T47D (cell line): ENCODE measurements around the gene FFAR4.
A peak's percentile ranks its signal among the peaks of the same experiment; 100 is the strongest.
"Not testable (repeated sequence)": the region's sequence is repeated elsewhere in the genome, so short reads cannot be mapped to it uniquely, and the experiment has no call there.

ENCODE experiments used
- DNase-seq, 2 experiments: peaks; one replicate each; pipeline versions ENCODE4 v3.0.0 to v3.0.0-alpha.2; 2011 to 2012; ENCODE audit warnings: low read depth in 1 of 2, low spot score in 1 of 2
- JUND ChIP-seq: IDR thresholded peaks from 2 replicates; pipeline ENCODE4 v1.6.1; 2012; ENCODE audit warnings: low read depth
- in situ Hi-C: cut with HindIII; loops from 2 replicates; pipeline ENCODE4 v1.10.0; 2016; ENCODE audit warnings: low sequenced_read_pairs, low pct_unique_long_range_greater_than_20kb

FFAR4 gene

GRCh38 chr10:93566435-93567276 lies at the start of gene FFAR4:
Gene FFAR4, plus strand, starts transcription at chr10:93566665. Its CDS starts 56 bp downstream, at chr10:93566721.
- in situ Hi-C loops, result no loop called here
- TF ChIP-seq JUND, result no peak

DNA sequence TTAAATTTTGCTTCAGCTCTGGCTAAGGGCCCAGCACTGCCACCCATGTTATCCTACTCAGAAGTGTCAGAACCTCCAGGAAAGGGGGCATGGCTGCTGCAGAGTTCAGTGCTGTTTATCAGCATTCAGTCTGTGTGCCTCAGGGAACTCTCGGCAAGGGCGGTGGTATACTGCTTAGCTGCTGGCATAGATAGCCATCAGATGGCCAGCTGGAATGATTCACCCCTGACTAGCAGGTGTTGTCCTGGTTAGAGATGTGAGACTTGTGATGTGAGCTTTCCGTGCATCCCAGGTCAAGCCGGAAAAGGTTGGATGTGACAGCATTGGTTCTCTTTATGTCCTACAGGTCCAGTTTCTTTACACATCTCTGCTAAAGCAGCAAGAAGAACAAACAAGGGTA lies 47.9 kb upstream of the FFAR4 start:
- DNase-seq, result no peak
- in situ Hi-C loops, result no loop called here
- no peak for TF ChIP-seq JUND

More at GRCh38 chr10:93566435-93567276, at the start of gene FFAR4:
- DNase-seq, result peak; percentile 80 to 82

- TF ChIP-seq JUND, result no peak
- in situ Hi-C loops, result no loop called here
- DNase-seq, result no peak
Observed at GRCh38 chr10:93535293-93535692, 31.2 kb upstream of the FFAR4 start.

DNA sequence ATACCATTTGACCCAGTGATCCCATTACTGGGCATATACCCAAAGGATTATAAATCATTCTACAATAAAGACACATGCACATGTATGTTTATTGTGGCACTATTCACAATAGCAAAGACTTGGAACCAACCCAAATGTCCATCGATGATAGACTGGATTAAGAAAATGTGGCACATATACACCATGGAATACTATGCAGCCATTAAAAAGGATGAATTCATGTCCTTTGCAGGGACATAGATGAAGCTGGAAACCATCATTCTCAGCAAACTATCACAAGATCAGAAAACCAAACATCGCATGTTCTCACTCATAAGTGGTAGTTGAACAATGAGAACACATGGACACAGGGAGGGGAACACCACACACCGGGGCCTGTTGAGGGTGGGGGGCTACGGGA lies 25.6 kb upstream of the FFAR4 start:
- DNase-seq, in situ Hi-C loops: not testable (repeated sequence)

- DNase-seq, result peak in 1 of 2 experiments; percentile 64
- no peak for TF ChIP-seq JUND
- in situ Hi-C loops, result no loop called here
Observed at GRCh38 chr10:93541402-93542357, 24.8 kb upstream of the FFAR4 start.

- no peak for TF ChIP-seq JUND
- in situ Hi-C loops, result no loop called here
- DNase-seq, result no peak
Observed at GRCh38 chr10:93542358-93542791, 24.1 kb upstream of the FFAR4 start.

DNA sequence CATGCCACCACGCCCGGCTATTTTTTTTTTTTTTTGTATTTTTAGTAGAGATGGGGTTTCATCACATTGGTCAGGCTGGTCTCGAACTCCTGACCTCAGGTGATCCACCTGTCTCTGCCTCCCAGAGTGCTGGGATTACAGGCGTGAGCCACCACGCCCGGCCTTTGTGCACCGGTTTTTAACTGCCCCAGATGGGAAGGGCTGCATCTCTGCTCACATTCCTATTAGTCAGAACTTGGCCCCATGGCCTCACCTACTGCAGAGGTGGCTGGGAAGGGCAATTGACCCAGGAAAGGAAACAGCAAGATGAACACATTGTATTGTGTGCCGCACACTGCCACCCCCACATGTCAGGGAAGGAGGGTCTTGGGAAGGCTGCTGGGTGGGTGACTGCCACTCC lies 19.5 kb upstream of the FFAR4 start:
- in situ Hi-C loops, DNase-seq: not testable (repeated sequence)

- in situ Hi-C loops, result no loop called here
- no peak for TF ChIP-seq JUND
- no peak for DNase-seq
Observed at GRCh38 chr10:93547522-93547921, 18.9 kb upstream of the FFAR4 start.

DNA sequence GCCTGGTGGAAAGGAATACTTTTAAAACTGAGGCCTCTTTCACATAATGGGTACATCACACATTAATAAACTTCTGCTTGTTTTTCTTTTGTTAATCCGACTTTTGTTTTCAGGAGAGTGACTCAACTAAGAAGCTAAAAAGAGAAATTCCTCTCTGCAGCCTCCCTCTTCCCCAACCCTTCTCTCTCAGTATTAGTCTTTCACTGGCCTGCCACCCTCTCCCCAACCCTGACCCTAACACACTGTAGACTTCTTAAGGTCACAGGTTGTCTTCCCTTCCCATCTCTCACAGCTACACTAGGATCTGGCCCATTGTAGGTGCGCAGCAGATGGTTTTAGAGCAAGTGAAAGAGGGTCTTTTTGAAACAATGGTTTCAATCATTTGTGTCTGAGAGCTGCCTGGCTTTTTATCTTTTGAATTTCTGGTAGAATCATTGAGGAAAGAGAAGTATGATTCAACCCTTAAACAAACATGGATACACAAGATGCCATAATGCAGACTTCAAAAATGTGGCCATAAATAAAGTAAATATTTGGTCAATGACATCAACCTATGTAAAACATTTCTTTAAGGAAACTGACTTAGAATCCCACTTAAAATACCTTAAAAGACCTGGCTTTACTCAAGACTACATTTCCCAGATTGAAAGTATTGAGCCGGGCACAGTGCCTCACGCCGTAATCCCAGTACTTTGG lies 17.9 kb upstream of the FFAR4 start:
- DNase-seq, result peak in 1 of 2 experiments; percentile 56
- in situ Hi-C loops, result no loop called here
- no peak for TF ChIP-seq JUND

DNA sequence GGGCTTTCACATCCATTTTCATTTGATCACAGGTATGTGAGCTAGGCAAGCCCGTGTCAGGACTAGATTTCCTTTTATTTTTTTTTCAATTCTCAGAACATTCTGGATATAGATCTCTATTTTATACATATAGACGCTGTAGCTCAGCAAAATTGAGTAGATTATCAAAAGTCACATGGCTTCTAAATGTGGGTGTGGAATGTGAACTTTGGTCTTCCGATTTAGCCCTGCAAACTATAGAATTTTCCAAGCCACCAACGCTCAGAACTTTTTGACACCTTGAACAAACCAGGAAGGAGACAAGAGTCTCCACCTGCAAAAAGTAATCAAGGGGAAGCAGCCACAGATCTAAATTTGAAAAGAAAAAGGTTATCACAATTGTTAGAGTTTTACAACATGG lies 15.9 kb upstream of the FFAR4 start:
- in situ Hi-C loops, result no loop called here
- TF ChIP-seq JUND, result no peak
- no peak for DNase-seq

- in situ Hi-C loops, result no loop called here
- TF ChIP-seq JUND, result no peak
- no peak for DNase-seq
Observed at GRCh38 chr10:93552780-93553179, 13.7 kb upstream of the FFAR4 start.

- in situ Hi-C loops, result no loop called here
- DNase-seq, result peak in 1 of 2 experiments; percentile 37
- TF ChIP-seq JUND, result no peak
Observed at GRCh38 chr10:93553482-93554315, 12.8 kb upstream of the FFAR4 start.
